CD14-positive monocyte (primary cell): ENCODE data around the gene TSPAN11. TPM values are rescaled to one million over a fixed set of nuclear protein-coding genes. Genes with fewer than 3 reads are reported as not detected.
"Not testable (repeated sequence)": the region's sequence is repeated elsewhere in the genome, so short reads cannot be mapped to it uniquely, and the experiment has no call there.

ENCODE experiments used
- DNase-seq, 3 donors: peaks; one replicate each; pipeline ENCODE4 v3.0.0-alpha.2; 2011 to 2022
- H2AFZ ChIP-seq: 2 replicates; pipeline ENCODE4 v1.6.0; 2012; ENCODE audit warnings: mild to moderate bottlenecking, low read depth, low read length, inconsistent platforms; ENCODE audit not compliant: insufficient read depth, poor library complexity, severe bottlenecking
- H3K27ac ChIP-seq, 2 donors: 1 replicate in 1 of 2; 2 replicates in 1 of 2; pipeline ENCODE4 v1.5.1; 2012 to 2013; ENCODE audit warnings: low read length in 2 of 2, control low read depth in 1 of 2, inconsistent platforms in 1 of 2, low read depth in 1 of 2, mild to moderate bottlenecking in 1 of 2
- H3K27me3 ChIP-seq, 2 donors: one replicate each; pipeline versions ENCODE4 v1.6.0 to v1.6.1; 2011 to 2013; ENCODE audit warnings: low read length in 2 of 2; ENCODE audit not compliant: control insufficient read depth in 2 of 2, insufficient read depth in 2 of 2
- H3K36me3 ChIP-seq, 2 donors: replicated peaks in 1 of 2; 1 replicate in 1 of 2; 2 replicates in 1 of 2; pipeline versions ENCODE4 v1.5.1 to v1.6.1; 2012 to 2013; ENCODE audit warnings: low read length in 2 of 2, control low read depth in 1 of 2, inconsistent platforms in 1 of 2, mild to moderate bottlenecking in 1 of 2; ENCODE audit not compliant: insufficient read depth in 2 of 2, control insufficient read depth in 1 of 2
- H3K4me1 ChIP-seq, 2 donors: 1 replicate in 1 of 2; 2 replicates in 1 of 2; pipeline versions ENCODE4 v1.5.1 to v1.6.1; 2012 to 2013; ENCODE audit warnings: low read length in 2 of 2, control low read depth in 1 of 2, inconsistent platforms in 1 of 2, mild to moderate bottlenecking in 1 of 2, moderate library complexity in 1 of 2; ENCODE audit not compliant: insufficient read depth in 2 of 2, control insufficient read depth in 1 of 2
- H3K4me2 ChIP-seq: replicated peaks from 2 replicates; pipeline ENCODE3; 2012; ENCODE audit warnings: low read length, moderate library complexity, mild to moderate bottlenecking; ENCODE audit not compliant: poor library complexity, severe bottlenecking; ENCODE audit errors: extremely low read depth
- H3K4me3 ChIP-seq, 3 experiments: fragments of 200-600 bp in 1 of 3; sonication (generic) in 1 of 3; replicated peaks in 1 of 3; 1 replicate in 2 of 3; 2 replicates in 1 of 3; pipeline ENCODE4 v1.5.1; 2011 to 2013; ENCODE audit warnings: low read length in 3 of 3, mild to moderate bottlenecking in 3 of 3, control low read depth in 2 of 3, low read depth in 2 of 3, inconsistent platforms in 1 of 3, moderate library complexity in 1 of 3
- H3K79me2 ChIP-seq: 2 replicates; pipeline ENCODE4 v1.6.0; 2012; ENCODE audit warnings: mild to moderate bottlenecking, control low read depth, inconsistent platforms, low read length, moderate library complexity; ENCODE audit not compliant: insufficient read depth
- H3K9ac ChIP-seq: 2 replicates; pipeline ENCODE4 v1.6.0; 2017; ENCODE audit warnings: low read length, mild to moderate bottlenecking; ENCODE audit not compliant: insufficient read depth, poor library complexity, severe bottlenecking
- H3K9me3 ChIP-seq, 2 donors: replicated peaks in 1 of 2; 1 replicate in 1 of 2; 2 replicates in 1 of 2; pipeline versions ENCODE4 v1.5.1 to v1.6.1; 2012 to 2013; ENCODE audit warnings: low read length in 2 of 2, control low read depth in 1 of 2; ENCODE audit not compliant: control insufficient read depth in 1 of 2, insufficient read depth in 1 of 2
- H4K20me1 ChIP-seq: 2 replicates; pipeline ENCODE4 v1.6.0; 2012; ENCODE audit warnings: mild to moderate bottlenecking, low read length, control low read depth, moderate library complexity; ENCODE audit not compliant: insufficient read depth
- H3K27ac Mint-ChIP-seq, 7 donors: one replicate each; pipeline ENCODE4 v1.8.0; 2020; ENCODE audit warnings: mild to moderate bottlenecking in 7 of 7, mixed read lengths in 7 of 7, moderate library complexity in 6 of 7, inconsistent platforms in 2 of 7
- H3K27me3 Mint-ChIP-seq, 3 donors: one replicate each; pipeline ENCODE4 v1.8.0; 2021 to 2022; ENCODE audit warnings: low read depth in 3 of 3, mild to moderate bottlenecking in 3 of 3, mixed read lengths in 3 of 3, moderate library complexity in 3 of 3, inconsistent platforms in 1 of 3
- H3K36me3 Mint-ChIP-seq, 2 donors: one replicate each; pipeline ENCODE4 v1.8.0; 2020; ENCODE audit warnings: mixed read lengths in 2 of 2, inconsistent platforms in 1 of 2, mild to moderate bottlenecking in 1 of 2
- H3K4me1 Mint-ChIP-seq: one replicate; pipeline ENCODE4 v1.8.0; 2020; ENCODE audit warnings: mild to moderate bottlenecking, mixed read lengths
- H3K4me3 Mint-ChIP-seq, 2 donors: one replicate each; pipeline ENCODE4 v1.8.0; 2020; ENCODE audit warnings: mild to moderate bottlenecking in 2 of 2, mixed read lengths in 2 of 2, moderate library complexity in 1 of 2
- H3K9me3 Mint-ChIP-seq, 7 donors: one replicate each; pipeline ENCODE4 v1.8.0; 2020 to 2022; ENCODE audit warnings: mixed read lengths in 7 of 7, mild to moderate bottlenecking in 6 of 7, moderate library complexity in 6 of 7, inconsistent platforms in 2 of 7
- CTCF ChIP-seq: fragments of 200-600 bp; IDR thresholded peaks from one replicate; pipeline ENCODE4 v1.8.0; 2022; ENCODE audit warnings: antibody characterized with exemption, mild to moderate bottlenecking
- WGBS: methylation state at CpG from one replicate; pipeline ENCODE4 v1.1.5; 2013; ENCODE audit warnings: missing lambda C conversion rate; ENCODE audit not compliant: insufficient coverage; 5-methylcytosine and 5-hydroxymethylcytosine counted together
- intact Hi-C, 2 donors: fragments of 100-400 bp; cut with micrococcal nuclease; formaldehyde crosslinking; loops; one replicate each; pipeline versions ENCODE4 v1.15.0 to v1.15.1; 2023
- polyA plus RNA-seq, 3 donors: library from polyadenylated mRNA; depleted of rRNA in 1 of 3; unstranded in 2 of 3; stranded (reverse) in 1 of 3; fragments of 300-500 nt in 2 of 3; fragments of >200 nt in 1 of 3; fragmentation: Illumina TruSeq in 2 of 3; gene quantifications; 1 replicate in 2 of 3; 2 replicates in 1 of 3; pipeline ENCODE4 v1.2.3, GENCODE V29; 2012 to 2021

The TSPAN11 gene
- polyA plus RNA-seq, 3 donors: not detected

GRCh38 chr12:31023271-31023724 lies 96.8 kb downstream of the TSPAN11 start:
- Mint-ChIP-seq H3K9me3 (peaks cover 0 to 8% (median 3%) of the 10 kb centered on the region in 7 donors), H3K27me3 (no peaks in the 10 kb centered on the region), H3K4me3 (no peak overlapping the region), H3K4me1 (peaks cover 15% of the 10 kb centered on the region), H3K27ac (no peak overlapping the region), H3K36me3 (no peaks in the 10 kb centered on the region)
- no peaks in the 10 kb centered on the region for H4K20me1 ChIP-seq
- no peak for TF ChIP-seq CTCF
- no peak overlapping the region for H3K4me3 ChIP-seq
- no peak overlapping the region for H2AFZ ChIP-seq
- H3K27me3 ChIP-seq: no peaks in the 10 kb centered on the region
- no peaks in the 10 kb centered on the region for H3K9me3 ChIP-seq
- 100% methylated on average over 7 of the region's 11 CpGs for WGBS
- no peak overlapping the region for H3K27ac ChIP-seq
- no peaks in the 10 kb centered on the region for H3K4me1 ChIP-seq
- intact Hi-C loops: no loop called here
- H3K79me2 ChIP-seq: no peaks in the 10 kb centered on the region
- no peak for DNase-seq
- no peak overlapping the region for H3K9ac ChIP-seq
- no peaks in the 10 kb centered on the region for H3K36me3 ChIP-seq
- H3K4me2 ChIP-seq: no peak overlapping the region

- Histone ChIP-seq H3K4me2 (no peak overlapping the region), H3K79me2 (no peaks in the 10 kb centered on the region), H2AFZ (no peak overlapping the region), H3K9me3 (no peaks in the 10 kb centered on the region), H3K9ac (no peak overlapping the region), H3K4me3 (no peak overlapping the region), H3K27ac (no peak overlapping the region), H3K4me1 (no peaks in the 10 kb centered on the region), H3K36me3 (no peaks in the 10 kb centered on the region), H4K20me1 (no peaks in the 10 kb centered on the region), H3K27me3 (no peaks in the 10 kb centered on the region)
- Mint-ChIP-seq H3K9me3 (peaks cover 0 to 4% (median 2%) of the 10 kb centered on the region in 7 donors), H3K27me3 (no peaks in the 10 kb centered on the region), H3K36me3 (no peaks in the 10 kb centered on the region), H3K4me1 (no peaks in the 10 kb centered on the region), H3K27ac (no peak overlapping the region), H3K4me3 (no peak overlapping the region)
- DNase-seq: no peak
- no peak for TF ChIP-seq CTCF
- intact Hi-C loops: no loop called here
- WGBS: 95% methylated on average over 7 of the region's 7 CpGs
Observed at GRCh38 chr12:31026202-31026601, 99.7 kb downstream of the TSPAN11 start.

GRCh38 chr12:31027006-31027405 lies 100.5 kb downstream of the TSPAN11 start:
- intact Hi-C loops, H3K27ac ChIP-seq, DNase-seq, H4K20me1 ChIP-seq, H3K9ac ChIP-seq, H3K27ac Mint-ChIP-seq, H3K9me3 ChIP-seq, H2AFZ ChIP-seq, H3K4me2 ChIP-seq, H3K36me3 Mint-ChIP-seq, H3K4me1 ChIP-seq, H3K79me2 ChIP-seq, H3K36me3 ChIP-seq, H3K4me1 Mint-ChIP-seq, H3K27me3 ChIP-seq, H3K9me3 Mint-ChIP-seq, H3K27me3 Mint-ChIP-seq, H3K4me3 ChIP-seq, H3K4me3 Mint-ChIP-seq: not testable (repeated sequence)
- 93% methylated on average over 2 of the region's 5 CpGs for WGBS
